ENCODE data around the gene IL21.

Gene IL21

GRCh38 chr4:122617597-122618593 lies 3.0 kb downstream of the IL21 start:
- TF ChIP-seq CTCF (conservative IDR thresholded peaks at IDR 0.05; ENCODE audit: low read length): no peak
- no peak overlapping the region for H3K4me3 ChIP-seq (ENCODE audit: low read length)
- peak; percentile 18 for DNase-seq (ENCODE audit: low read depth)

GRCh38 chr4:122616915-122617596 lies 3.8 kb downstream of the IL21 start:
- DNase-seq (ENCODE audit: low read depth): no peak
- TF ChIP-seq CTCF (conservative IDR thresholded peaks at IDR 0.05; ENCODE audit: low read length): no peak
- H3K4me3 ChIP-seq (ENCODE audit: low read length): no peak overlapping the region

GRCh38 chr4:122614621-122615020 lies 6.2 kb downstream of the IL21 start:
- no peak for DNase-seq (ENCODE audit: low read depth)
- H3K4me3 ChIP-seq (ENCODE audit: low read length): no peak overlapping the region
- no peak for TF ChIP-seq CTCF (conservative IDR thresholded peaks at IDR 0.05; ENCODE audit: low read length)

GRCh38 chr4:122612540-122612939 lies 8.3 kb downstream of the IL21 start:
- H3K4me3 ChIP-seq (ENCODE audit: low read length): no peak overlapping the region
- DNase-seq (ENCODE audit: low read depth): no peak
- no peak for TF ChIP-seq CTCF (conservative IDR thresholded peaks at IDR 0.05; ENCODE audit: low read length)

GRCh38 chr4:122606364-122607043 lies 14.4 kb downstream of the IL21 start:
- no peak for DNase-seq (ENCODE audit: low read depth)
- H3K4me3 ChIP-seq (ENCODE audit: low read length): no peak overlapping the region
- TF ChIP-seq CTCF (conservative IDR thresholded peaks at IDR 0.05; ENCODE audit: low read length): no peak

GRCh38 chr4:122604146-122604545 lies 16.7 kb downstream of the IL21 start:
- TF ChIP-seq CTCF (conservative IDR thresholded peaks at IDR 0.05; ENCODE audit: low read length): no peak
- DNase-seq (ENCODE audit: low read depth): no peak
- H3K4me3 ChIP-seq (ENCODE audit: low read length): no peak overlapping the region

All from AG10803 (cell line).